ENCODE measurements around the gene RAD54L.

- peak; percentile 64 for TF ChIP-seq CTCF (conservative IDR thresholded peaks at IDR 0.05)
- no peak for TF ChIP-seq EZH2 (IDR thresholded peaks at IDR 0.05; ENCODE audit: low read depth)
These were observed 758 bp downstream of the RAD54L start for GRCh38 chr1:46248122-46248920.

Data from PC-9 (cell line).